ENCODE data around the gene NUP107.

The NUP107 gene

DNA sequence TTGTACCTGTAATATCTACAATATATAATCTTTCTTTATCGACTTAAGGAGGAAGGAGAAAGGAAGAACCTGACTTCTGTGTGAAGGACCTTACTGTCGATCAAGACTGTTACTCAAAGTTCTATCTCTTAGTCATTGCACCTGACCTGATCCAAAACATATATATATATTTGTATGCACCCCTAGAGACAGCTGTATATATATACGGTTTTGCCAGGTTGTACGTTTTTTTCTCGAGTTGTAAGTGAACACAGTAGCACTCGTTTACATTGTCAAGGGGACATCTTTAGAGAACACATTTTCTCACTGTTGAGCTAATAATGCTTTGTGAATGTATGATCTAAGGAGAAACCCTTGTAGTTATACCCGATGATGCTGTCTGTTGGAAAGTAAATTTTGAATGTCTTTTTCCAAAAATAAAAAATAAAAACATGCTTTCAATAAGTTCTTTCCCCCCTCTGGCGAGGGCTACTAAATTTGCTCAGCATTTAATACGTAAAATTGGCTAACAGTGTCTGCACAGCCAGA, 58.7 kb downstream of the NUP107 start:
- no peaks in the 10 kb centered on the region for H3K27me3 ChIP-seq (ENCODE audit: control insufficient read depth, insufficient read depth, low read length)
- peaks cover 5% of the 10 kb centered on the region for H3K36me3 ChIP-seq (ENCODE audit: control insufficient read depth, insufficient read depth, low read length)
- H3K4me1 ChIP-seq (ENCODE audit: control insufficient read depth, insufficient read depth, low read length): peaks cover 9% of the 10 kb centered on the region
- peak overlapping the region; percentile 62 for H3K9ac ChIP-seq (ENCODE audit: low read depth, low read length)
- H3K9me3 ChIP-seq (ENCODE audit: control insufficient read depth, insufficient read depth, low read length): no peaks in the 10 kb centered on the region
- H3K4me3 ChIP-seq (ENCODE audit: low read depth, low read length): peak overlapping the region; percentile 95

GRCh38 chr12:68745904-68746571, 59.3 kb downstream of the NUP107 start, which contains the start of gene SLC35E3:
Gene SLC35E3, plus strand, starts transcription at chr12:68746176. Its CDS starts 202 bp downstream, at chr12:68746378.
- Histone ChIP-seq H3K4me1 (ENCODE audit: control insufficient read depth, insufficient read depth, low read length) (peaks cover 9% of the 10 kb centered on the region), H3K9ac (ENCODE audit: low read depth, low read length) (peak within 1 kb of the TSS; percentile 82), H3K27me3 (ENCODE audit: control insufficient read depth, insufficient read depth, low read length) (no peaks in the 10 kb centered on the region), H3K9me3 (ENCODE audit: control insufficient read depth, insufficient read depth, low read length) (no peaks in the 10 kb centered on the region), H3K4me3 (ENCODE audit: low read depth, low read length) (peak within 1 kb of the TSS; percentile 95), H3K36me3 (ENCODE audit: control insufficient read depth, insufficient read depth, low read length) (peaks cover 5% of the 10 kb centered on the region)

DNA sequence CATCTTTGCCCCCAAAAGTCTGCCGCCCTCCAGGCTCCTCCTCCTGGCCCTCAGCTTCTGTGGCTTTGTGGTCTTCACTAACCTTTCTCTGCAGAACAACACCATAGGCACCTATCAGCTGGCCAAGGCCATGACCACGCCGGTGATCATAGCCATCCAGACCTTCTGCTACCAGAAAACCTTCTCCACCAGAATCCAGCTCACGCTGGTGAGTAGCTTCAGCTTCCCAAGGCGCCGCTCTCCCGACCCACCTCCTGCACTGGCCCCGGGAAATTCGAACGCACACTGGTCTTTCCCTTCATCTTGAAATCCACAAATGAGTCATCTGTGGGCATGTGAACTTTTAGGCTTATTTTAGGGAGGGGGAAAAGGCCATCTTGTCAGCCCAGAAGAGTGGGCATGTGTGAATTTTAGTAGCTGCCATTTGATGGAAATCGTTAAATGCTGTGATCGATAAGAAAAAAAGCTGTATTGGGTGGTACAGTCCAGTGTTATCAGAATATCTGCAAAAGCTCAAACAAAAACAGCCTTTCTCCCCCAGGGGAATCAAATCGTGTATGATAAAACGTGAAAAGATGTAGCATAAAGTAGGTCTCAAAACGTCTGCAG, 59.9 kb downstream of the NUP107 start:
- H3K9ac ChIP-seq (ENCODE audit: low read depth, low read length): peak overlapping the region; percentile 82
- H3K4me3 ChIP-seq (ENCODE audit: low read depth, low read length): peak overlapping the region; percentile 95
- H3K27me3 ChIP-seq (ENCODE audit: control insufficient read depth, insufficient read depth, low read length): no peaks in the 10 kb centered on the region
- H3K9me3 ChIP-seq (ENCODE audit: control insufficient read depth, insufficient read depth, low read length): no peaks in the 10 kb centered on the region
- H3K36me3 ChIP-seq (ENCODE audit: control insufficient read depth, insufficient read depth, low read length): peaks cover 4% of the 10 kb centered on the region
- peaks cover 9% of the 10 kb centered on the region for H3K4me1 ChIP-seq (ENCODE audit: control insufficient read depth, insufficient read depth, low read length)

GRCh38 chr12:68749443-68749842, 62.7 kb downstream of the NUP107 start:
- H3K4me3 ChIP-seq (ENCODE audit: low read depth, low read length): no peak overlapping the region
- no peaks in the 10 kb centered on the region for H3K27me3 ChIP-seq (ENCODE audit: control insufficient read depth, insufficient read depth, low read length)
- no peaks in the 10 kb centered on the region for H3K9me3 ChIP-seq (ENCODE audit: control insufficient read depth, insufficient read depth, low read length)
- peaks cover 9% of the 10 kb centered on the region for H3K4me1 ChIP-seq (ENCODE audit: control insufficient read depth, insufficient read depth, low read length)
- H3K9ac ChIP-seq (ENCODE audit: low read depth, low read length): no peak overlapping the region
- peaks cover 7% of the 10 kb centered on the region for H3K36me3 ChIP-seq (ENCODE audit: control insufficient read depth, insufficient read depth, low read length)

DNA sequence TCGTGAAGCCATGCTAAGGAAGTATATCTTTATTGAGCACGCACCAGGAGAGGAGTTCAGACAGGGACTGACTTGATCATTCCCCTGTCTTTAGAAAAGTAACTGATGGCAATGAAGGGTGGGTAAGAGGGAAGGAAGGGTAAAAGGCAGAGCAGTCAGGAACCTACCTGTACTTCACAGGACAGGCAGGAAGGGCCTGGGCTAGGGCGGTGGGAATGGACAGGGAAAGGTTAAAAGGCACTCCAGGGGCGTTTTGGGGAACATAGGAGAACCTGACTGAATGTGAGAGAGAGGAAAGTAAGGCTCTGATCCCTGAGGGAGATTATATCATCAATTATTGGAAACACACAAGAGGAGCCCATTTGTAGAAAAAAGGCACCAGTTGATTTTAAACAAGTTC, 63.1 kb downstream of the NUP107 start:
- Histone ChIP-seq H3K9me3 (ENCODE audit: control insufficient read depth, insufficient read depth, low read length) (no peaks in the 10 kb centered on the region), H3K4me3 (ENCODE audit: low read depth, low read length) (no peak overlapping the region), H3K36me3 (ENCODE audit: control insufficient read depth, insufficient read depth, low read length) (peaks cover 7% of the 10 kb centered on the region), H3K9ac (ENCODE audit: low read depth, low read length) (no peak overlapping the region), H3K4me1 (ENCODE audit: control insufficient read depth, insufficient read depth, low read length) (peaks cover 9% of the 10 kb centered on the region), H3K27me3 (ENCODE audit: control insufficient read depth, insufficient read depth, low read length) (no peaks in the 10 kb centered on the region)

- H3K4me3 ChIP-seq (ENCODE audit: low read depth, low read length): no peak overlapping the region
- H3K27me3 ChIP-seq (ENCODE audit: control insufficient read depth, insufficient read depth, low read length): no peaks in the 10 kb centered on the region
- H3K9me3 ChIP-seq (ENCODE audit: control insufficient read depth, insufficient read depth, low read length): no peaks in the 10 kb centered on the region
- no peak overlapping the region for H3K9ac ChIP-seq (ENCODE audit: low read depth, low read length)
- H3K36me3 ChIP-seq (ENCODE audit: control insufficient read depth, insufficient read depth, low read length): peaks cover 8% of the 10 kb centered on the region
- H3K4me1 ChIP-seq (ENCODE audit: control insufficient read depth, insufficient read depth, low read length): peaks cover 8% of the 10 kb centered on the region
Measured at GRCh38 chr12:68750506-68750905, 63.7 kb downstream of the NUP107 start.

DNA sequence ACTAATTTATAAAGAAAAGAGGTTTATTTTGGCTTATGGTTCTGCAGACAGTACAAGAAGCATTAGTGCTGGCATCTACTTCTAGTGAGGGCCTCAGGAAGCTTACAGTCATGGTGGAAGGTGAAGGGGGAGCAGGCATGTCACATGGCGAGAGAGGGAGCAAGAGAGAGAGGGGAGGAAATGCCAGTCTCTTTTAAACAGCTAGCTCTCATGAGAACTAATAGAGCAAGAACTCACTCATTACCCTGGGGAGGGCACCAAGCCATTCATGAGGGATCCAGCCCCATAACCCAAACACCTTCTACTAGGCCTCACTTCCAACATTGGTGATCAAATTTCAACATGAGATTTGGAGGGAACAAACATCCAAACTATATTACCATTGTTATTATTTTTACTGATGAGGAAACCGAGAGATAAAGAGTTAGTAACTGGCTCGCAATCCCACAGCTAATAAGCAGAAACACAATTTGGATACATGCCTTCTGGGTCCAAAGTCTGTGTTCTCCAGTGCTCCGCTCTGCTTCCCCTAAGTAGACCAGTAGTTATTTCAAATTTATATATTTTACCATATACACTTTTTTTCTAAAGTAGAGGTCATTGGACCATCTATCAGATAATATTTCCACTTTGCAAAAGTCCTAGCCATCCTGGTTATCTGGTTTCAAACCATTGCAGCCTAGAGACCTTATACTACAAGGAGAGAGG, 68.9 kb downstream of the NUP107 start:
- Histone ChIP-seq H3K36me3 (ENCODE audit: control insufficient read depth, insufficient read depth, low read length) (peaks cover 13% of the 10 kb centered on the region), H3K27me3 (ENCODE audit: control insufficient read depth, insufficient read depth, low read length) (no peaks in the 10 kb centered on the region), H3K9ac (ENCODE audit: low read depth, low read length) (no peak overlapping the region), H3K4me3 (ENCODE audit: low read depth, low read length) (no peak overlapping the region), H3K9me3 (ENCODE audit: control insufficient read depth, insufficient read depth, low read length) (no peaks in the 10 kb centered on the region), H3K4me1 (ENCODE audit: control insufficient read depth, insufficient read depth, low read length) (no peaks in the 10 kb centered on the region)

DNA sequence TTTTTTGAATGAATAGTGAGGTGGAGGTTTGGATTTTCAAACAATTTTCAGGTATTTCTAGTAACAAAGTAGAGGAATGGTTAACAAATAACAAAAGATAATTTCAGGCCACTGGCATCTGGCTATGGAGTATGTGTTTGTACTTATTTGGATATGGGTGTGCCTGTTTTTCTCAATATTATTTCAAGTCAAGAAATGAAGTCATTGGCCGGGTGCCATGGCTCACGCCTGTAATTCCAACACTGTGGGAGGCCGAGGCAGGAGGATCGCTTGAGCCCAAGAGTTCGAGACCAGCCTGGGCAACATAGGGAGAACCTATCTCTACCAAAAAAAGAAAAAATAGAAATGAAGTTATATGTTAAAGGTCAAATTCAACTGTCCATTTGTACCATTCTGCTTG, 73.1 kb downstream of the NUP107 start:
- no peaks in the 10 kb centered on the region for H3K4me1 ChIP-seq (ENCODE audit: control insufficient read depth, insufficient read depth, low read length)
- H3K36me3 ChIP-seq (ENCODE audit: control insufficient read depth, insufficient read depth, low read length): peaks cover 9% of the 10 kb centered on the region
- H3K9me3 ChIP-seq (ENCODE audit: control insufficient read depth, insufficient read depth, low read length): no peaks in the 10 kb centered on the region
- H3K4me3 ChIP-seq (ENCODE audit: low read depth, low read length): no peak overlapping the region
- no peaks in the 10 kb centered on the region for H3K27me3 ChIP-seq (ENCODE audit: control insufficient read depth, insufficient read depth, low read length)
- H3K9ac ChIP-seq (ENCODE audit: low read depth, low read length): no peak overlapping the region

GRCh38 chr12:68760806-68761441, 74.1 kb downstream of the NUP107 start:
- Histone ChIP-seq H3K27me3 (ENCODE audit: control insufficient read depth, insufficient read depth, low read length) (no peaks in the 10 kb centered on the region), H3K4me3 (ENCODE audit: low read depth, low read length) (no peak overlapping the region), H3K9me3 (ENCODE audit: control insufficient read depth, insufficient read depth, low read length) (no peaks in the 10 kb centered on the region), H3K4me1 (ENCODE audit: control insufficient read depth, insufficient read depth, low read length) (no peaks in the 10 kb centered on the region), H3K9ac (ENCODE audit: low read depth, low read length) (no peak overlapping the region), H3K36me3 (ENCODE audit: control insufficient read depth, insufficient read depth, low read length) (peaks cover 6% of the 10 kb centered on the region)

DNA sequence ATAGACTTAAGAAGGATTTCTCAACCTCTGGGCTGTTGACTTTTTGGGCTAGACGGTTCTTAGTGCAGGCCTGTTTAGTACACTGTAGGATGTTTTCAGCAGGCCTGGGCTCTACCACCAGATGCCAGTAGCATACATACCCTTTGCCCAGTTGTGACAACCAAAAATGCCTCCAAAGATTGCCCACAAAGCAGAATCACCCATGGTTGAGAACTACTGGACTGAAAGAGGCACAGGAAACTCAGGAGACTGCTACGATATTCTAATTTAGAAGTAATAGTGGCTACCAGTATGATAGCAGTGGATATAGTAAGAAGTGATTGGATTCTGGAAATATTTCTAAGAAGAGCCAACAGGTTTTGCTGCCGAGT, 74.6 kb downstream of the NUP107 start:
- no peaks in the 10 kb centered on the region for H3K27me3 ChIP-seq (ENCODE audit: control insufficient read depth, insufficient read depth, low read length)
- peaks cover 6% of the 10 kb centered on the region for H3K36me3 ChIP-seq (ENCODE audit: control insufficient read depth, insufficient read depth, low read length)
- no peaks in the 10 kb centered on the region for H3K4me1 ChIP-seq (ENCODE audit: control insufficient read depth, insufficient read depth, low read length)
- H3K9me3 ChIP-seq (ENCODE audit: control insufficient read depth, insufficient read depth, low read length): no peaks in the 10 kb centered on the region
- no peak overlapping the region for H3K4me3 ChIP-seq (ENCODE audit: low read depth, low read length)
- H3K9ac ChIP-seq (ENCODE audit: low read depth, low read length): no peak overlapping the region

DNA sequence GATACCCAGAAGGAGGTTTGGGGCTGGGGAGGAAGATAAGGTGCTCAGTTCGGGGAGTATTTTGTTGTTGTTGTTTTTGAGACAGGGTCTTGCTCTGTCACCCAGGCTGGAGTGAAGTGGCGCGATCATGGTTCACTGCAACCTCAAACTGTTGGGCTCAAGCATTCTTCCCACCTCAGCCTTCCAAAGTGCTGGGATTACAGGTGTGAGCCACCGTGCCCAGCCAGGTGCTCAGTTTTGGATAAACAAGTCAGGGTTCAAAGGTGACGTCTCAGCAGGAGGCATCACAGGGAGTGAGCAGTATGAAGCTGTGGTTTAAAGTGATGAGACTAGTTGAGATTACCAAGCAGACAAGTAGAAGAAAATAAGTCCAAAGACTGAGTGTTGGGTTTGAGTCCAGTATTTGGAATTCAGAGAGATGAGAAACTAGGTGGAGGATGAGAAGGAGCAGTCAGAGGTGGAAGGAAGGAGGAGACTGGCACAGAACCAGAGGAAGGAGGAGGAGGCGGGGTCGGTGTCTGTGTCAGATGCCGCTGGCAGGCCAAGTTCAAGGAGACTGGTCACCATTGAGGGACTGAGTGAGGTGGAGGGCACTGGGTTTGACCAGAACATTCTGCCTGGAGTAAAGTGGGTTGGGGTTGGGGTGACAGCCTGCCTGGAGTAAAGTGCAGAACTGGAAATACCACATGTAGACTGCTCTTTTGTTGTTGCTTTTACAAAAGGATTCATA, 75.3 kb downstream of the NUP107 start:
- Histone ChIP-seq H3K36me3 (ENCODE audit: control insufficient read depth, insufficient read depth, low read length) (peaks cover 6% of the 10 kb centered on the region), H3K9me3 (ENCODE audit: control insufficient read depth, insufficient read depth, low read length) (no peaks in the 10 kb centered on the region), H3K4me1 (ENCODE audit: control insufficient read depth, insufficient read depth, low read length) (no peaks in the 10 kb centered on the region), H3K4me3 (ENCODE audit: low read depth, low read length) (no peak overlapping the region), H3K9ac (ENCODE audit: low read depth, low read length) (no peak overlapping the region), H3K27me3 (ENCODE audit: control insufficient read depth, insufficient read depth, low read length) (no peaks in the 10 kb centered on the region)
